ENCODE data around the gene NECTIN3. TPM values are rescaled to one million over a fixed set of nuclear protein-coding genes. Genes with fewer than 3 reads are reported as not detected.

NECTIN3 gene
- total RNA-seq, 4 donors from 2014 or later = 24.9 to 30.1 (median 26.7) TPM

DNA sequence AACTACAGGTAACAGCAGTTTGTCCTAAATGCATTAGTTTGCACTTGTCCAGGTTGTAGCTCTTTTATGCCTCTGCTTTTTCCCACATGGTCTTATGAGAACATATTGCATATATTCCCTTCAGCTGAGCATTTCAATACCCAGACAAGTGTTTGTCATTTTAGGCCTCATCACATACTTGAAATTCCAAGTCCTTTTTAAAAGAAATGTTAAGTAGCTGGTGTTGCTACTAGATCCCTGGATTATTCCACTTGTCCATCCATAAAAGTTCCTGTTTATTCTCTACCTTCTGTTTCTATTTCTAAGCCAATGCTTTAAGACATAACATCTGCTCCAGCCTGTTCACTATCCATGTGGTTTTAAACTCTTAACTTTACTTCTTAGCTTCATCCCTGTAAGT is 128.4 kb downstream of the NECTIN3 start:
- Histone ChIP-seq H3K27me3 (no peaks in the 10 kb centered on the region), H3K27ac (replicated peaks in 1 of 4) (no peak overlapping the region), H3K4me1 (peaks cover 0 to 13% (median 5%) of the 10 kb centered on the region in 4 donors), H3K9me3 (no peaks in the 10 kb centered on the region), H3K4me3 (no peak overlapping the region), H3K36me3 (peaks cover 0 to 24% (median 1%) of the 10 kb centered on the region in 4 donors)
- intact Hi-C loops (cut with DNase I) = no loop called here
- DNase-seq (ENCODE audit: extremely low spot score) = no peak
- TF ChIP-seq EP300 (IDR thresholded peaks at IDR 0.05) (no peak), POLR2A (IDR thresholded peaks at IDR 0.05; ENCODE audit: low read depth) (no peak), CTCF (IDR thresholded peaks at IDR 0.05) (no peak)

- TF ChIP-seq EP300 (IDR thresholded peaks at IDR 0.05) (no peak), POLR2A (IDR thresholded peaks at IDR 0.05; ENCODE audit: low read depth) (no peak), POLR2AphosphoS5 (IDR thresholded peaks at IDR 0.05) (no peak), CTCF (IDR thresholded peaks at IDR 0.05) (no peak)
- H3K27ac ChIP-seq (replicated peaks in 1 of 4) = no peak overlapping the region
- intact Hi-C loops (cut with DNase I) = no loop called here
Observed at GRCh38 chr3:111210003-111210711, 138.5 kb downstream of the NECTIN3 start.

DNA sequence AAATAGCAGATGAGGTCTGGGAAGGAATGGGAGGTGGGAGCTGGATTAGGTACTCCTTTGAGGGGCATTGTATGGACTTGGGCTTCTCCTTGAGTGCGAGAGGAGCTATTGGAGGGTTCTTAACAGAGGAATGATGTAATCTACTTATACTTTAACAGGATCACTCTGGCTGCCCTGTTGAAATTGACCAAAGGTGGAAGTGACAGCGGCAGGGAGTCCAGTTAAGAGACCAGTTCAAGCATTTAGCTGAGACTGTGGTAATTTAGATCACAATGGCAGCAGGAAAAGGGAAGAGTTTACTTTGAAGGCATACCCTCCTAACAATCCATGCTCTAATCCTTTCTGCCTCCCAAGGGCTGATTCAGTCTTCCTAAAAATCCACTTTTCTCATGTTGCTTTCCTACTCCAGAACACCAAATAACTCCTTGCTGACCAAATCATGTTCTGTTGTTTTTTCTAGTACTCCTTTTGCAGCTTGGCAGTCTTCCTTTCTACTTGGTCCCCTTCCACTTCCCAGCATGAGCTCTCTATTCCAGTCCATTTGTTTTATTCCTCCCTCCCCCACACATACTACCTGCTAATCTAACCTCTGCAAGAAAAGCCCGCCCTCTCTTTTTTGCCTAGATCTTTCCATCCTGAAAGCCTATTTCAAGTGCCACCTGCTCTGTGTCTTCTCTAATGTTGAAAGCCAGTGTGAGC is 139.4 kb downstream of the NECTIN3 start:
- H3K27me3 ChIP-seq = no peaks in the 10 kb centered on the region
- no peak overlapping the region for H3K4me3 ChIP-seq
- 95% methylated on average over 3 of the region's 3 CpGs for WGBS
- no peak for DNase-seq (ENCODE audit: extremely low spot score)
- H3K36me3 ChIP-seq = no peaks in the 10 kb centered on the region
- no peaks in the 10 kb centered on the region for H3K4me1 ChIP-seq
- no peak for TF ChIP-seq POLR2AphosphoS5 (IDR thresholded peaks at IDR 0.05)
- TF ChIP-seq EP300 (IDR thresholded peaks at IDR 0.05) = no peak
- TF ChIP-seq CTCF (IDR thresholded peaks at IDR 0.05) = no peak
- TF ChIP-seq POLR2A (IDR thresholded peaks at IDR 0.05; ENCODE audit: low read depth) = no peak
- no peak overlapping the region for H3K27ac ChIP-seq (replicated peaks in 1 of 4)
- no peaks in the 10 kb centered on the region for H3K9me3 ChIP-seq
- intact Hi-C loops (cut with DNase I) = no loop called here

More at GRCh38 chr3:111210003-111210711, 138.5 kb downstream of the NECTIN3 start:
- no peak for DNase-seq (ENCODE audit: extremely low spot score)
- H3K36me3 ChIP-seq = no peaks in the 10 kb centered on the region
- H3K4me1 ChIP-seq = no peaks in the 10 kb centered on the region
- no peaks in the 10 kb centered on the region for H3K9me3 ChIP-seq
- 72% methylated on average over 1 of the region's 1 CpG for WGBS
- no peak overlapping the region for H3K4me3 ChIP-seq
- H3K27me3 ChIP-seq = no peaks in the 10 kb centered on the region

GRCh38 chr3:111212511-111212910 is 140.9 kb downstream of the NECTIN3 start:
- no peak overlapping the region for H3K4me3 ChIP-seq

More at GRCh38 chr3:111212511-111212910, 140.9 kb downstream of the NECTIN3 start:
- Histone ChIP-seq H3K36me3 (no peaks in the 10 kb centered on the region), H3K27ac (replicated peaks in 1 of 4) (no peak overlapping the region), H3K9me3 (no peaks in the 10 kb centered on the region), H3K27me3 (no peaks in the 10 kb centered on the region), H3K4me1 (no peaks in the 10 kb centered on the region)
- TF ChIP-seq POLR2A (IDR thresholded peaks at IDR 0.05; ENCODE audit: low read depth) = no peak
- no peak for TF ChIP-seq CTCF (IDR thresholded peaks at IDR 0.05)
- TF ChIP-seq POLR2AphosphoS5 (IDR thresholded peaks at IDR 0.05) = no peak
- 85% methylated on average over 4 of the region's 4 CpGs for WGBS
- no peak for DNase-seq (ENCODE audit: extremely low spot score)
- intact Hi-C loops (cut with DNase I) = no loop called here
